Measurements from ENCODE around the gene SGPL1.

SGPL1 gene

DNA sequence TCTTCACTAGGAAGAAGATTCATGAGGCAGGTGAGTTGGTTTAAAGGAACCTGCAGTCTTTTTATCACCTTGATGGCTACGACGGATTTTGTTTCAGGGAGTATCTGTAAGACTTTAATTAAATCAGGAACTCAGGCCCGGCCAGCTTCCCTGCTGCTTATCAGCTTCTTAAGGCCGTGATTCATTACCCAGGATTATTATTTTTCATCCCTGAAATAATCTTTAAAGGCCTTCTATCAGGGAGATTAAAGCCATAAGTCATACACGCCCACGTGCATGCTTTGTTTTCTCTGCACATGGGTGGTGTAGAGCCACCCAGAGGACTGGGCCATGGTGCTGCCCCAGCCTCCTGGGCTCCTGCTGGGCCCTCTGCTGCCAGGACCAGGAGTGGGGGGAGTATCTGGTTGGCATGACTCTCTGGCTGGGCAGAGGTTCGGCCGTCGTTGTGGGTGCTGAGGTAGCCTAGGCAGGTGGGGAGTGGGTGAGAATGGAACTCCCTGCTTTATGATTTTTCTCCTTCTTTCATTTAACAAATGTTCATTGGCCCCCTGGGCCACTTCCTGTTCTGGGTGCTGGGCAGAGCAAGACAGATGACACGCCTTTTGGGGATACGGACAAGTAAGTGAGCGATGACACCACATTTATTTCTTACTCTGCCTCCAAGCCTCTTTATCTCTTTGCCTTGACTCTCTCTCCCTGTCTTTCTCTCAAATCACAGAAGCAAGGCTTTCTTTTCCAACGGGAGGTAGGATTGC is 111.6 kb downstream of the SGPL1 start:
- no peak for DNase-seq

GRCh38 chr10:70928140-70928539 is 112.4 kb downstream of the SGPL1 start:
- DNase-seq, result no peak

- DNase-seq, result no peak
Measured at GRCh38 chr10:70930263-70931000, 114.7 kb downstream of the SGPL1 start.

Measured in stimulated activated CD4-positive, alpha-beta T cell treated with anti-CD3 and anti-CD28 coated beads, Interleukin-2, amount 100 ng/mL, for 24 hours (primary cell).